NCI-H446 treated with DMSO at 0.1 percent for 48 hours (cell line): ENCODE data around the gene COG6.

ENCODE experiments used
- DNase-seq: peaks from one replicate; lab custom pipeline; 2025; lab: John Stamatoyannopoulos, UW

COG6 gene

DNA sequence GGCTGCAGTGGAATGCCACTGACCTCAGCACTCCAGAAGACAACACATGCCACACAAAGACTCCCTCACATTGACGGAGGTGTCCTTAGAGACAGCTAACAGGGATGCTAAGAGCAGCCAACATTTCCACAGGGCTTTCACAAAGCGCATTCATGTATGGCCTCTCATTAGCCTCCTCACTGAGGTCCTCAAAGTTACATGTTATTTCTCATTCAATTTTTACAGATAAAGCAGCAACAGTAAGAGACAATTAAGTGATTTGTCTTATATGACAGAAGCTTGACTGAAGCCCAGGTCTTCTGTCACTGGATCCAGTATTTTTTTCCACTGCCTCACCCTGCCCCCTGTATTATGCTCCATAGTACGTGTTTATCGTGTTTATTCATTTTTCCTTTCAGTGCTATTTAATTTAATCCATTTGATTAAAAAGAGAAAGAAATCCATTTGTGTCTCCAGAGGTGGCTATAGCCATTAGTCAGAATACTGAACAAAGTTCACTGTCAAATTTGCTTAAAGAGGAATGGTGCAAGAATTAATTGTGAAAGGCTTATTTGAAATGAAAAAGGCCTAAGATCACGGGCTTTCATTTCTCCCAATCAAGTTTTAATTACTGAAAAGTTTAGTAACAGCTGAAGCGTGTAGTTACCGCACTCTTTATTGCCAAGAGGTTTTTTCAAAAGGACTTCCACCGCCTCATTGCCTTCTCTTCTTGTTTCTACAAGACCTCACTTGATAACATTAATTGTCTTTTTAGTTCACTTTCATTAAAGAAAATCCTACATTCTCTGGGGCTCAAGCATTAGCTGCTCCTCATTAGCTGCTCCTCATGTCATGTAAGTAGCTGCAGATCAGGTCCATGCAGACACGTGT, 115.0 kb downstream of the COG6 start:
- DNase-seq: no peak

DNA sequence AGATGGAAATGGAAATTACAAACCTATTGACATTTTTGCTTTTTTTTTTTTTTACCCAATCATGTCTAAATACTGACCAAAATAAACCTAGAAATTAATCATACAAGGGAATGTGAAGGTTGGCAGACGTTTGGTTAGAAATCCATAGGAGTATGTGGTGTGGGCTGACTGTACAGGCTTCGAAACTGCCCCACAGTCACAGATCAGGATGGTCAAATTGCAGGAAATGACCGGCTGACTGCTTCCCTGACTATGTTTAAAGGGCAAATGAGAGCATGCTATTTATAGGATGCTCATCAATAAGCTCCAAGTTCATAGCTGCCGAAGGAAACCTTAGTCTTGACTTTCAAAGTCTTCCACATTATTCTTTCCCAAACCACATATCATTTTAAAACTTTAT, 118.4 kb downstream of the COG6 start:
- DNase-seq: no peak

- no peak for DNase-seq
These were observed 121.0 kb downstream of the COG6 start for GRCh38 chr13:39776439-39776838.

- no peak for DNase-seq
These were observed 121.6 kb downstream of the COG6 start for GRCh38 chr13:39777021-39777420.

- peak; percentile 47 for DNase-seq
These were observed 122.1 kb downstream of the COG6 start for GRCh38 chr13:39777527-39778061.

GRCh38 chr13:39779337-39780265, 124.1 kb downstream of the COG6 start:
- DNase-seq: no peak

- DNase-seq: no peak
These were observed 125.2 kb downstream of the COG6 start for GRCh38 chr13:39780711-39781110.

- no peak for DNase-seq
These were observed 125.9 kb downstream of the COG6 start for GRCh38 chr13:39781381-39781780.

GRCh38 chr13:39783051-39783450, 127.6 kb downstream of the COG6 start:
- DNase-seq: peak; percentile 20

GRCh38 chr13:39784347-39784746, 128.9 kb downstream of the COG6 start:
- DNase-seq: no peak

DNA sequence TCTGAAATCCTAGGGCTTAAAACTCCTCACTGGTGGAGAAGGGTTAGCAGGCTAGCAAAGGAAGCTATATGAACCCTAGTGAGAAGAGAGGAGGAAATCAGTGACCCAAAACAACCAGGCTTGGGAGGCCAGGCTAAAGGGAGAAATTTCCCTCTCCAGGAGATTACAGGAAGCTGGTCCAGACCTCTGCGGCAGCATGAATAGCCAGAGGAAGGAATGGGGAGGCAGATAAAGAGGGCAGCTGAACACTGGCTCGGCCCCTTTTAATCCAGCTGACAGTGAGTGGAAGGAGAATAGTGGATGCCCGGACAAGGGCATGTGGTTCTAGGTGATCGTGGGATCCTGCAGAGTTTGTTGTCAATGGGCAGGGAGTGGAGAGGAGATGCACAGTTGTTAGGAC, 130.6 kb downstream of the COG6 start:
- no peak for DNase-seq

DNA sequence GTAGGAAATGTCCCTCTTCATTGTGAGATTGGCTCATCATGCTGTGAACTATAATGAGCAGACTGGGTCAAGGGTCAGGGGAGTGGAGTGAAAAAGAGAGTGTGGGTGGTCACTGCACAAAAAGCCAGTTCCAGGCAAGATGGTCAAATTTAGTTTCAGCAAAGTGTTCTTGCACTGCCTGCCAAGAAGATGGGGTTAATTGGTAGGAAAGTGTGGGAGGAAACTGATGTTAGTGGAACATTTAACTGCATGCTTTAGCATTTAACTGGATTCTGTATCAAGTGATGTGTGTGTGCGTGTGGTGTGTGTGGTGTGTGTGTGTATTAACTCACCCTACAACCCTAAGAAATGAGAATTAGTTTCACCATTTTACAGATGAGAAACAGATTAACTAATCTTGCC, 131.6 kb downstream of the COG6 start:
- no peak for DNase-seq

GRCh38 chr13:39788102-39788501, 132.6 kb downstream of the COG6 start:
- DNase-seq: no peak

DNA sequence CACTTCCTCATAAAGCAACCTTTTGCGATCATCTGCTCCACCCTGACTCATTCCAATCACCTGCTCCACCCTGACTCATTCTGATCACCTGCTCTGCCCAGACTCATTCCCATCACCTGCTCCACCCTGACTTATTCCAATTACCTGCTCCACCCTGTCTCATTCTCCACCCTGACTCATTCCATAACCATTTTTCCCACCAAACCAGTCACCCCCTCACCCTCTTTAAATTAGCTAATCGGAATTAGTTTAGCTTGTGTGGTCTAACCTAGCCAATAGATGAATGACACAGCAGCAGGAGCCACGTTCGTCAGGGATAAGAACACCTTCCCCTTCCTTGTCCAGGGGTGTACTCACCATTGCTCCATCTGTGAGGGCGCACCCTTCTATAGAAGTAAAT, 134.0 kb downstream of the COG6 start:
- no peak for DNase-seq
